ENCODE results near the gene ASPN. TPM values are rescaled to one million over a fixed set of nuclear protein-coding genes. Genes with fewer than 3 reads are reported as not detected.

Gene ASPN
- total and polyA plus RNA-seq, 2 donors (not counting 3 experiments of a cell fraction or from before 2014, with no cell fraction given), result not detected

DNA sequence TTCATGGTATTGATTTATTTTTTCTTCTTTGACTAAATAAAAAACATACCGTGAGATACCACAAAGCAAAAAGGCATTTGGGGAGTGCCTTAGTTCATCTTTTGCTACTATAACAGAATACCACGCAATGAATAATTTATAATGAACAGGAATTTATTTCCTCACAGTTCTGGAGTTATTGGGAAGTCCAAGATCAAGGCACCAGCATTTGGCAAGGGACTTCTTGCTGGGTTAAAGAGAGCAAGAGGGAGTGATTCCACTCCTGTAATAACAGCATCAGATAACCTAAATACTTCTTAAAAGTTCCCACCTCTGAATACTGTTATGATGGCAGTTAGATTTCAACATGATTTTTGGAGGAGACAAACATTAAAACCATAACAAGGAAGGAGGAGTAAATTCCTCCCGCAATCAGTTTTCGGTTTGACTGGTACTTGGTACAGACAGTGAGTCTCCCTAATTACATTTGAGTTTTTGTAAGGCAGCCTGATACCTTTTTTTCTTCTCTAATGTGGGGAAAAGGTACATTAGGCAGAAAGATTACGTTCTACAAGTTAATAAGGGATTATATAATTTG lies 49.2 kb downstream of the ASPN start:
- no peak for FAIRE-seq
- H4K20me1 ChIP-seq (replicated peaks; ENCODE audit: control insufficient read depth, extremely low read depth, insufficient read depth, low read length), result no peaks in the 10 kb centered on the region
- dilution Hi-C loops (cut with MboI; ENCODE audit: extremely low pct_ligation_motif_present, low sequenced_read_pairs), result no loop called here

More for the DNA sequence above, 49.2 kb downstream of the ASPN start:
- Histone ChIP-seq H3K4me1 (ENCODE audit: control insufficient read depth, extremely low read depth, insufficient read depth, low read length) (no peaks in the 10 kb centered on the region), H3K9ac (replicated peaks; ENCODE audit: extremely low read depth, insufficient read depth, low read length) (no peak overlapping the region), H3K9me3 (replicated peaks; ENCODE audit: control insufficient read depth, insufficient read depth, low read length) (no peaks in the 10 kb centered on the region), H3K27me3 (ENCODE audit: control insufficient read depth in 2 of 2, insufficient read depth in 2 of 2, low read length in 2 of 2) (no peaks in the 10 kb centered on the region), H2AFZ (ENCODE audit: low read depth, low read length) (no peak overlapping the region), H3K9me1 (replicated peaks; ENCODE audit: control insufficient read depth, extremely low read depth, insufficient read depth, low read length) (no peaks in the 10 kb centered on the region), H3K79me2 (ENCODE audit: control insufficient read depth, insufficient read depth, low read length) (no peaks in the 10 kb centered on the region), H3K36me3 (ENCODE audit: control insufficient read depth in 2 of 2, extremely low read depth in 1 of 2, insufficient read depth in 2 of 2, low read length in 2 of 2) (no peaks in the 10 kb centered on the region), H3K4me2 (ENCODE audit: insufficient read depth, low read length) (no peak overlapping the region), H3K27ac (ENCODE audit: insufficient read depth, low read depth, low read length) (no peak overlapping the region), H3K4me3 (replicated peaks in 1 of 3; ENCODE audit: insufficient read depth in 1 of 3, low read depth in 1 of 3, low read length in 3 of 3) (no peak overlapping the region)
- BruUV-seq (replicated peaks), result no TSS peak
- POLR2A ChIA-PET, result no interaction called here
- CTCF ChIA-PET, result no interaction called here
- TF ChIP-seq POLR2A (IDR thresholded peaks at IDR 0.05; ENCODE audit: low read depth, low read length), result no peak
- no peak for TF ChIP-seq GATA2 (IDR thresholded peaks at IDR 0.05; ENCODE audit: insufficient read depth, insufficient read length, low read depth, low read length)
- TF ChIP-seq MYC (IDR thresholded peaks at IDR 0.05; ENCODE audit: low read depth, low read length), result no peak
- no peak for TF ChIP-seq POLR2AphosphoS5 (IDR thresholded peaks at IDR 0.05; ENCODE audit: insufficient read depth, low read depth, low read length)
- TF ChIP-seq, protein P1, sequence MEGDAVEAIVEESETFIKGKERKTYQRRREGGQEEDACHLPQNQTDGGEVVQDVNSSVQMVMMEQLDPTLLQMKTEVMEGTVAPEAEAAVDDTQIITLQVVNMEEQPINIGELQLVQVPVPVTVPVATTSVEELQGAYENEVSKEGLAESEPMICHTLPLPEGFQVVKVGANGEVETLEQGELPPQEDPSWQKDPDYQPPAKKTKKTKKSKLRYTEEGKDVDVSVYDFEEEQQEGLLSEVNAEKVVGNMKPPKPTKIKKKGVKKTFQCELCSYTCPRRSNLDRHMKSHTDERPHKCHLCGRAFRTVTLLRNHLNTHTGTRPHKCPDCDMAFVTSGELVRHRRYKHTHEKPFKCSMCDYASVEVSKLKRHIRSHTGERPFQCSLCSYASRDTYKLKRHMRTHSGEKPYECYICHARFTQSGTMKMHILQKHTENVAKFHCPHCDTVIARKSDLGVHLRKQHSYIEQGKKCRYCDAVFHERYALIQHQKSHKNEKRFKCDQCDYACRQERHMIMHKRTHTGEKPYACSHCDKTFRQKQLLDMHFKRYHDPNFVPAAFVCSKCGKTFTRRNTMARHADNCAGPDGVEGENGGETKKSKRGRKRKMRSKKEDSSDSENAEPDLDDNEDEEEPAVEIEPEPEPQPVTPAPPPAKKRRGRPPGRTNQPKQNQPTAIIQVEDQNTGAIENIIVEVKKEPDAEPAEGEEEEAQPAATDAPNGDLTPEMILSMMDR (IDR thresholded peaks at IDR 0.05; ENCODE audit: extremely low read depth in 1 of 2, insufficient read depth in 1 of 2, low read depth in 1 of 2, low read length in 2 of 2), result no peak
- TF ChIP-seq JUN (IDR thresholded peaks at IDR 0.05; ENCODE audit: borderline replicate concordance, insufficient read depth, insufficient read length, low read depth), result no peak
- TF ChIP-seq, protein P2, sequence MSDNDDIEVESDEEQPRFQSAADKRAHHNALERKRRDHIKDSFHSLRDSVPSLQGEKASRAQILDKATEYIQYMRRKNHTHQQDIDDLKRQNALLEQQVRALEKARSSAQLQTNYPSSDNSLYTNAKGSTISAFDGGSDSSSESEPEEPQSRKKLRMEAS (IDR thresholded peaks at IDR 0.05; ENCODE audit: insufficient read depth, insufficient read length), result no peak
- no peak for TF ChIP-seq EZH2 (IDR thresholded peaks at IDR 0.05; ENCODE audit: borderline replicate concordance, low read depth, low read length, severe bottlenecking)
- no peak for TF ChIP-seq FOS (IDR thresholded peaks at IDR 0.05; ENCODE audit: borderline replicate concordance, insufficient read depth, low read length)
- no peak for DNase-seq (ENCODE audit: low read depth, low spot score)
- intact Hi-C loops (cut with micrococcal nuclease), result loop anchor here (10.0 kb wide), 1 partner anchor 52 kb away; the partner anchor contains the start of gene ASPN

All from endothelial cell of umbilical vein (primary cell).